22Rv1 (cell line): Measurements from ENCODE around the gene COL5A1.

Source experiments
- ZFX ChIP-seq: fragments of 450-650 bp; IDR thresholded peaks from 2 replicates; pipeline ENCODE4 v1.6.1; 2017; ENCODE audit warnings: antibody characterized with exemption, borderline replicate concordance
- TF ChIP-seq, protein P1 (sequence below): fragments of 450-650 bp; IDR thresholded peaks from 2 replicates; pipeline ENCODE4 v1.5.1; 2017; ENCODE audit warnings: mild to moderate bottlenecking

GRCh38 chr9:134785325-134786108 lies 143.9 kb downstream of the COL5A1 start:
- TF ChIP-seq, protein P1, sequence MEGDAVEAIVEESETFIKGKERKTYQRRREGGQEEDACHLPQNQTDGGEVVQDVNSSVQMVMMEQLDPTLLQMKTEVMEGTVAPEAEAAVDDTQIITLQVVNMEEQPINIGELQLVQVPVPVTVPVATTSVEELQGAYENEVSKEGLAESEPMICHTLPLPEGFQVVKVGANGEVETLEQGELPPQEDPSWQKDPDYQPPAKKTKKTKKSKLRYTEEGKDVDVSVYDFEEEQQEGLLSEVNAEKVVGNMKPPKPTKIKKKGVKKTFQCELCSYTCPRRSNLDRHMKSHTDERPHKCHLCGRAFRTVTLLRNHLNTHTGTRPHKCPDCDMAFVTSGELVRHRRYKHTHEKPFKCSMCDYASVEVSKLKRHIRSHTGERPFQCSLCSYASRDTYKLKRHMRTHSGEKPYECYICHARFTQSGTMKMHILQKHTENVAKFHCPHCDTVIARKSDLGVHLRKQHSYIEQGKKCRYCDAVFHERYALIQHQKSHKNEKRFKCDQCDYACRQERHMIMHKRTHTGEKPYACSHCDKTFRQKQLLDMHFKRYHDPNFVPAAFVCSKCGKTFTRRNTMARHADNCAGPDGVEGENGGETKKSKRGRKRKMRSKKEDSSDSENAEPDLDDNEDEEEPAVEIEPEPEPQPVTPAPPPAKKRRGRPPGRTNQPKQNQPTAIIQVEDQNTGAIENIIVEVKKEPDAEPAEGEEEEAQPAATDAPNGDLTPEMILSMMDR: no peak
- TF ChIP-seq ZFX: no peak
